OCI-LY3 (cell line): Measurements from ENCODE around the gene GPR107.

Source experiments
- EZH2phosphoT487 ChIP-seq: fragments of 200-600 bp; shearing (Covaris generic); IDR thresholded peaks from 2 replicates; pipeline ENCODE4 v1.6.1; 2018; ENCODE audit warnings: antibody characterized with exemption, mixed run types, low read depth
- TF ChIP-seq, protein P1 (sequence below): fragments of 200-600, 300-600 bp; sonication (generic); IDR thresholded peaks from 2 replicates; pipeline ENCODE4 v1.5.1; 2014; ENCODE audit warnings: antibody characterized with exemption, low read length, low read depth

DNA sequence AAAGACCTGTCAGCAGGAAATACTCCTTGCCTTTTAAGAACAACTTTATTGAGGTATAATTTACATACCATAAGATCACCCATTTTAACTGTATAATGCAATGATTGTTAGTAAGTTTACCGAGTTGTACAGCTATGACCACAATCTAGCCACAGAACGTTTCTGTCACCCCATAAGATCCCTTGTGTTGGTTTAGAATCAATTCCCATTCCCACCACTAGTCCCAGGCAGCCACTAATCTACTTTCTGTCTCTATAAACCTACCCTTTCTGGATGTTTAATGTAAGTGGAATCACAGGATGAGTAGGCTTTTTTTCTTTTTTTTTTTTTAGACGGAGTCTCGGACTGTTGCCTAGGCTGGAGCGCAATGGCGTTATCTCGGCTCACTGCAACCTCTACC is 4.4 kb downstream of the GPR107 start:
- TF ChIP-seq, protein P1, sequence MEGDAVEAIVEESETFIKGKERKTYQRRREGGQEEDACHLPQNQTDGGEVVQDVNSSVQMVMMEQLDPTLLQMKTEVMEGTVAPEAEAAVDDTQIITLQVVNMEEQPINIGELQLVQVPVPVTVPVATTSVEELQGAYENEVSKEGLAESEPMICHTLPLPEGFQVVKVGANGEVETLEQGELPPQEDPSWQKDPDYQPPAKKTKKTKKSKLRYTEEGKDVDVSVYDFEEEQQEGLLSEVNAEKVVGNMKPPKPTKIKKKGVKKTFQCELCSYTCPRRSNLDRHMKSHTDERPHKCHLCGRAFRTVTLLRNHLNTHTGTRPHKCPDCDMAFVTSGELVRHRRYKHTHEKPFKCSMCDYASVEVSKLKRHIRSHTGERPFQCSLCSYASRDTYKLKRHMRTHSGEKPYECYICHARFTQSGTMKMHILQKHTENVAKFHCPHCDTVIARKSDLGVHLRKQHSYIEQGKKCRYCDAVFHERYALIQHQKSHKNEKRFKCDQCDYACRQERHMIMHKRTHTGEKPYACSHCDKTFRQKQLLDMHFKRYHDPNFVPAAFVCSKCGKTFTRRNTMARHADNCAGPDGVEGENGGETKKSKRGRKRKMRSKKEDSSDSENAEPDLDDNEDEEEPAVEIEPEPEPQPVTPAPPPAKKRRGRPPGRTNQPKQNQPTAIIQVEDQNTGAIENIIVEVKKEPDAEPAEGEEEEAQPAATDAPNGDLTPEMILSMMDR, result no peak
- no peak for TF ChIP-seq EZH2phosphoT487
